HepG2 (cell line): ENCODE data around the gene GNA12. TPM values are rescaled to one million over a fixed set of nuclear protein-coding genes. Genes with fewer than 3 reads are reported as not detected.

Experiments
- BATF2 ChIP-seq: sonication (generic); formaldehyde crosslinking; IDR thresholded peaks from 2 replicates; pipeline ENCODE4 v1.8.0; 2022; ENCODE audit warnings: mild to moderate bottlenecking, missing genetic modification reagents, moderate library complexity
- CCAR2 ChIP-seq: fragments of 200-400 bp; formaldehyde crosslinking; optimal IDR thresholded peaks from 2 replicates; pipeline ENCODE3; 2018; ENCODE audit warnings: low read depth, mild to moderate bottlenecking, low read length, moderate library complexity
- CREM ChIP-seq, 2 experiments: sonication (generic) in 1 of 2; formaldehyde crosslinking in 1 of 2; IDR thresholded peaks; 2 replicates each; pipeline versions ENCODE4 v1.4.0 to v1.6.1; 2016 to 2020; ENCODE audit warnings: antibody characterized with exemption in 1 of 2, mild to moderate bottlenecking in 1 of 2, missing genetic modification reagents in 1 of 2
- HNRNPLL ChIP-seq: fragments of 200-400 bp; formaldehyde crosslinking; IDR thresholded peaks from 2 replicates; pipeline ENCODE4 v1.6.1; 2017; ENCODE audit warnings: mild to moderate bottlenecking, low read depth, low read length; ENCODE audit not compliant: poor library complexity, severe bottlenecking
- HOXA7 ChIP-seq: sonication (generic); formaldehyde crosslinking; IDR thresholded peaks from 2 replicates; pipeline ENCODE4 v1.8.1; 2022; ENCODE audit warnings: mild to moderate bottlenecking, missing genetic modification reagents, moderate library complexity
- IKZF1 ChIP-seq: fragments of 450-650 bp; IDR thresholded peaks from 2 replicates; pipeline ENCODE4 v1.7.1; 2016
- ISL2 ChIP-seq: sonication (generic); formaldehyde crosslinking; IDR thresholded peaks from 2 replicates; pipeline ENCODE4 v1.5.0; 2020; ENCODE audit warnings: missing genetic modification reagents
- RBFOX2 ChIP-seq: fragments of 200-400 bp; formaldehyde crosslinking; IDR thresholded peaks from 2 replicates; pipeline ENCODE4 v1.6.1; 2017; ENCODE audit warnings: low read depth, mild to moderate bottlenecking, low read length
- SMAD9 ChIP-seq: sonication (generic); formaldehyde crosslinking; IDR thresholded peaks from 2 replicates; pipeline ENCODE4 v1.5.1; 2020; ENCODE audit warnings: mild to moderate bottlenecking, missing genetic modification reagents
- SP5 ChIP-seq: IDR thresholded peaks from 2 replicates; pipeline ENCODE4 v1.6.1; 2016; ENCODE audit warnings: low read depth, borderline replicate concordance
- SPEN ChIP-seq: sonication (generic); formaldehyde crosslinking; IDR thresholded peaks from 2 replicates; pipeline ENCODE4 v1.5.1; 2020; ENCODE audit warnings: low read depth, mild to moderate bottlenecking, missing genetic modification reagents
- SUZ12 ChIP-seq: fragments of 150-350 bp; IDR thresholded peaks from 2 replicates; pipeline ENCODE4 v1.6.1; 2014; ENCODE audit warnings: low read depth, low read length
- THAP7 ChIP-seq: sonication (generic); formaldehyde crosslinking; IDR thresholded peaks from 2 replicates; pipeline ENCODE4 v1.8.1; 2023; ENCODE audit warnings: mild to moderate bottlenecking, missing genetic modification reagents
- THYN1 ChIP-seq: sonication (generic); formaldehyde crosslinking; IDR thresholded peaks from 2 replicates; pipeline ENCODE4 v1.8.1; 2023; ENCODE audit warnings: low read depth, mild to moderate bottlenecking, moderate library complexity, missing genetic modification reagents, borderline replicate concordance
- ZNF335 ChIP-seq: sonication (generic); formaldehyde crosslinking; IDR thresholded peaks from 2 replicates; pipeline ENCODE4 v1.4.0; 2020; ENCODE audit warnings: missing genetic modification reagents
- polyA plus RNA-seq, 8 experiments: library from polyadenylated mRNA; depleted of rRNA in 3 of 8; stranded (reverse) in 7 of 8; unstranded in 1 of 8; fragments of >200 nt; fragmentation: Illumina TruSeq in 4 of 8; extraction: Trizol in 4 of 8; gene quantifications; 2 replicates each; pipeline versions ENCODE4 v1.2.1 to v1.2.3, GENCODE V29; 2011 to 2016; ENCODE audit warnings: low read depth in 4 of 8, missing spikeins in 1 of 8, mixed read lengths in 1 of 8; ENCODE audit not compliant: insufficient read depth in 1 of 8
- total RNA-seq, 5 experiments: library from RNA; depleted of rRNA; stranded (reverse); fragments of >200 nt; fragmentation: Illumina TruSeq; extraction: Trizol; gene quantifications; 2 replicates each; pipeline ENCODE4 v1.2.3, GENCODE V29; 2016; ENCODE audit warnings: low read depth in 1 of 5
- TF ChIP-seq, protein P1 (sequence below): sonication (generic); formaldehyde crosslinking; IDR thresholded peaks from 2 replicates; pipeline ENCODE4 v1.5.0; 2020; ENCODE audit warnings: mild to moderate bottlenecking, missing genetic modification reagents, borderline replicate concordance
- TF ChIP-seq, protein P2 (sequence below): sonication (generic); formaldehyde crosslinking; IDR thresholded peaks from 2 replicates; pipeline ENCODE4 v1.5.1; 2020; ENCODE audit warnings: mild to moderate bottlenecking, missing genetic modification reagents, moderate library complexity

GNA12 gene
- total and polyA plus RNA-seq, 2 of the 13 experiments (the other 11 are each of a cell fraction or from before 2014, with no cell fraction given), result 16.2 to 50.9 TPM

DNA sequence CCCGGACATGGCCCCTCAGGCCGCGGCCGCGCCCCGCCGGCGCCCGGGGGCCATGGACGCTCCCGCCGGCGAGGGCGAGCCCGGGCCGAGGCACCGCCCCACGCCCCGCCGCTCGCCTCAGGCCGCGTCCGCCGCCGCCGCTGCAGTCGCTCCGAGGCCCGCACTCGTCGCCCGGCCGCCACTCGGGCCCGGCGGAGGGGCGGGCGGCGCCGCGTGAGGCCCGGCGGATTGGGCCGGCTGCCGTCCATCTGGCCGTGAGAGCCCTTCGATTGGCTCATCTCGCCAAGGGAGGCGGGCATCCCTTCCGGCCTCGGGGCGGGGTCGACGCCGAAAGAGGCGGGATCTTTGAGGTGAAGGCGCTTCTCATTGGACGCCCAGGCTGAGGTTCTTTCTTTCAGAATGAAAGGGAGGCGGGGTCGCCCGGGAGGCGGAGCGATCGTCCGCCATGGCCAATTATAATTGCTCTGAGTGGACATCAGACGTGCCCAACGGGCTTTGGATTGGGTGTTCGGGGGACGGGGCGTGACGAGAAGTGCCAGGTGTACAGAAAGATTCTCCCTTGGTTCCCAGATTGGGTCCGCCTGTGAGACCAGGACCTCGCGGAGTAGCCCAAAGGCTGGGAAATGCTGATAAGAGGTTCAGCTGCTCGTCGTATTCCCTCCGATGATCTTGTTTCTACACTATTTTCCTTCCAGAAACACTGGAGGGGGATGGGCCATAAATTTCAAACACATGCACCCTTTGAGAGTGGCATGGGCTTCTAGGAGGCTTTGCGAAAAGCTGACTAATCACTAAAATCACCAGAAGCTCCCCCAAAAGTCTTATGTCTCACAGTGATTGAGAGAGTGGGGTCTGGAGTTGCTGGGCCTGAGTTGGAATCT lies at the start of gene GNA12 (continued):
- TF ChIP-seq HOXA7 (CRISPR knock-in tag) (no peak), THYN1 (CRISPR knock-in tag) (no peak), ISL2 (CRISPR knock-in tag) (peak; percentile 36; the same call in 1 of the 2 replicates), THAP7 (CRISPR knock-in tag) (no peak), IKZF1 (no peak), ZNF335 (CRISPR knock-in tag) (no peak), SP5 (peak; percentile 17; the same call in 1 of the 2 replicates), SUZ12 (no peak), SPEN (CRISPR knock-in tag) (peak; percentile 57), CCAR2 (no peak), SMAD9 (CRISPR knock-in tag) (no peak), HNRNPLL (peak; percentile 53), RBFOX2 (peak; percentile 60), CREM (IDR thresholded peaks at IDR 0.05) (peak; percentile 72), CREM (CRISPR knock-in tag; IDR thresholded peaks at IDR 0.05) (no peak), BATF2 (no peak)
- TF ChIP-seq, protein P1, sequence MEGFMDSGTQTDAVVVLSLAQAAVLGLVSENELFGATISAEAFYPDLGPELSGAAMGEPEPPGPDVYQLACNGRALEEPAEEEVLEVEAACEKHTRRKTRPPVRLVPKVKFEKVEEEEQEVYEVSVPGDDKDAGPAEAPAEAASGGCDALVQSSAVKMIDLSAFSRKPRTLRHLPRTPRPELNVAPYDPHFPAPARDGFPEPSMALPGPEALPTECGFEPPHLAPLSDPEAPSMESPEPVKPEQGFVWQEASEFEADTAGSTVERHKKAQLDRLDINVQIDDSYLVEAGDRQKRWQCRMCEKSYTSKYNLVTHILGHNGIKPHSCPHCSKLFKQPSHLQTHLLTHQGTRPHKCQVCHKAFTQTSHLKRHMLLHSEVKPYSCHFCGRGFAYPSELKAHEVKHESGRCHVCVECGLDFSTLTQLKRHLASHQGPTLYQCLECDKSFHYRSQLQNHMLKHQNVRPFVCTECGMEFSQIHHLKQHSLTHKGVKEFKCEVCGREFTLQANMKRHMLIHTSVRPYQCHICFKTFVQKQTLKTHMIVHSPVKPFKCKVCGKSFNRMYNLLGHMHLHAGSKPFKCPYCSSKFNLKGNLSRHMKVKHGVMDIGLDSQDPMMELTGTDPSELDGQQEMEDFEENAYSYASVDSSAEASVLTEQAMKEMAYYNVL, result no peak
- TF ChIP-seq, protein P2, sequence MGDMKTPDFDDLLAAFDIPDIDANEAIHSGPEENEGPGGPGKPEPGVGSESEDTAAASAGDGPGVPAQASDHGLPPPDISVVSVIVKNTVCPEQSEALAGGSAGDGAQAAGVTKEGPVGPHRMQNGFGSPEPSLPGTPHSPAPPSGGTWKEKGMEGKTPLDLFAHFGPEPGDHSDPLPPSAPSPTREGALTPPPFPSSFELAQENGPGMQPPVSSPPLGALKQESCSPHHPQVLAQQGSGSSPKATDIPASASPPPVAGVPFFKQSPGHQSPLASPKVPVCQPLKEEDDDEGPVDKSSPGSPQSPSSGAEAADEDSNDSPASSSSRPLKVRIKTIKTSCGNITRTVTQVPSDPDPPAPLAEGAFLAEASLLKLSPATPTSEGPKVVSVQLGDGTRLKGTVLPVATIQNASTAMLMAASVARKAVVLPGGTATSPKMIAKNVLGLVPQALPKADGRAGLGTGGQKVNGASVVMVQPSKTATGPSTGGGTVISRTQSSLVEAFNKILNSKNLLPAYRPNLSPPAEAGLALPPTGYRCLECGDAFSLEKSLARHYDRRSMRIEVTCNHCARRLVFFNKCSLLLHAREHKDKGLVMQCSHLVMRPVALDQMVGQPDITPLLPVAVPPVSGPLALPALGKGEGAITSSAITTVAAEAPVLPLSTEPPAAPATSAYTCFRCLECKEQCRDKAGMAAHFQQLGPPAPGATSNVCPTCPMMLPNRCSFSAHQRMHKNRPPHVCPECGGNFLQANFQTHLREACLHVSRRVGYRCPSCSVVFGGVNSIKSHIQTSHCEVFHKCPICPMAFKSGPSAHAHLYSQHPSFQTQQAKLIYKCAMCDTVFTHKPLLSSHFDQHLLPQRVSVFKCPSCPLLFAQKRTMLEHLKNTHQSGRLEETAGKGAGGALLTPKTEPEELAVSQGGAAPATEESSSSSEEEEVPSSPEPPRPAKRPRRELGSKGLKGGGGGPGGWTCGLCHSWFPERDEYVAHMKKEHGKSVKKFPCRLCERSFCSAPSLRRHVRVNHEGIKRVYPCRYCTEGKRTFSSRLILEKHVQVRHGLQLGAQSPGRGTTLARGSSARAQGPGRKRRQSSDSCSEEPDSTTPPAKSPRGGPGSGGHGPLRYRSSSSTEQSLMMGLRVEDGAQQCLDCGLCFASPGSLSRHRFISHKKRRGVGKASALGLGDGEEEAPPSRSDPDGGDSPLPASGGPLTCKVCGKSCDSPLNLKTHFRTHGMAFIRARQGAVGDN, result peak; percentile 48
